ENCODE results near the gene C16orf87. TPM values are rescaled to one million over a fixed set of nuclear protein-coding genes. Genes with fewer than 3 reads are reported as not detected.
A peak's percentile ranks its signal among the peaks of the same experiment; 100 is the strongest.

C16orf87 gene
- total RNA-seq, 1 donor from 2014 or later = 25.0 TPM

DNA sequence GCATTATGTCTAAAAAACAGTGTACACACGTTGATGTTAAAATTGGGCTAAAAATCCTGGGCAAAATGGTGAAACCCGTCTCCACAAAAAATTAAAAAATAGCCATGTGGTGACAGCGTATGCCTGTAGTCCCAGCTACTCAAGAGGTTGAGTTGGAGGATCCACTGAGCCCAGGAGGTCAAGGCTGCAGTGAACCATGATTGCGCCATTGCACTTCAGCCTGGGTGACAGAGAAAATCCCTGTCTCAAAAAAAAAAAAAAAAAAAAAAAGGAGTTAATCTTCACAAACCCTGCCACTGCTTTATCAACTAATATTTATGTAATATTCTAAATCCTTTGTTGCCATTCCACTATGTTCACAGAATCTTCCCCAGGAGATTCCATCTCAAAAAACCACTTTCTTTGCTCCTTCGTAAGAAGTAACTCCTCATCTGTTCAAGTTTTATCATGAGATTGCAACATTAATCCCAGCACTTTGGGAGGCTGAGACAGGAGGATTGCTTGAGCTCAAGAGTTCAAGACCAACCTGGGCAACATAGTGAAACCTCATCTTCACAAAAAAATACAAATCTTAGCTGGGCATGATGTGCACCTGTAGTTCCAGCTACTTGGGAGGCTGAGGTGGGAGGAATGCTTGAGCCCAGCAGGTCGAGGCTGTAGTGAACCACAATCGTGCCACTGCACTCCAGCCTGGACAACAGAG is 1.9 kb upstream of the C16orf87 start:
- H3K9me3 Mint-ChIP-seq (ENCODE audit: unreplicated experiment) = no peaks in the 10 kb centered on the region
- no peak overlapping the region for H3K9ac ChIP-seq (ENCODE audit: low read length)
- DNase-seq (ENCODE audit: low read depth) = no peak
- no peak overlapping the region for H3K4me2 ChIP-seq (ENCODE audit: low read length)
- H3K9me3 ChIP-seq (ENCODE audit: insufficient read depth, low read depth, low read length) = no peaks in the 10 kb centered on the region
- H3K36me3 ChIP-seq (ENCODE audit: insufficient read depth, low read length) = no peaks in the 10 kb centered on the region
- TF ChIP-seq, protein P1, sequence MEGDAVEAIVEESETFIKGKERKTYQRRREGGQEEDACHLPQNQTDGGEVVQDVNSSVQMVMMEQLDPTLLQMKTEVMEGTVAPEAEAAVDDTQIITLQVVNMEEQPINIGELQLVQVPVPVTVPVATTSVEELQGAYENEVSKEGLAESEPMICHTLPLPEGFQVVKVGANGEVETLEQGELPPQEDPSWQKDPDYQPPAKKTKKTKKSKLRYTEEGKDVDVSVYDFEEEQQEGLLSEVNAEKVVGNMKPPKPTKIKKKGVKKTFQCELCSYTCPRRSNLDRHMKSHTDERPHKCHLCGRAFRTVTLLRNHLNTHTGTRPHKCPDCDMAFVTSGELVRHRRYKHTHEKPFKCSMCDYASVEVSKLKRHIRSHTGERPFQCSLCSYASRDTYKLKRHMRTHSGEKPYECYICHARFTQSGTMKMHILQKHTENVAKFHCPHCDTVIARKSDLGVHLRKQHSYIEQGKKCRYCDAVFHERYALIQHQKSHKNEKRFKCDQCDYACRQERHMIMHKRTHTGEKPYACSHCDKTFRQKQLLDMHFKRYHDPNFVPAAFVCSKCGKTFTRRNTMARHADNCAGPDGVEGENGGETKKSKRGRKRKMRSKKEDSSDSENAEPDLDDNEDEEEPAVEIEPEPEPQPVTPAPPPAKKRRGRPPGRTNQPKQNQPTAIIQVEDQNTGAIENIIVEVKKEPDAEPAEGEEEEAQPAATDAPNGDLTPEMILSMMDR (IDR thresholded peaks at IDR 0.05; ENCODE audit: insufficient read depth, low read depth, low read length) = no peak
- TF ChIP-seq EZH2 (IDR thresholded peaks at IDR 0.05; ENCODE audit: insufficient read depth, low read length) = no peak
- no peak overlapping the region for H3K4me3 ChIP-seq (ENCODE audit: insufficient read depth, low read depth, low read length)
- H3K4me3 Mint-ChIP-seq (ENCODE audit: unreplicated experiment) = no peak overlapping the region
- no peak overlapping the region for H3K27ac Mint-ChIP-seq (ENCODE audit: unreplicated experiment)
- no peak for FAIRE-seq
- H3K4me1 ChIP-seq (ENCODE audit: insufficient read depth, low read length) = no peaks in the 10 kb centered on the region
- no peaks in the 10 kb centered on the region for H3K36me3 Mint-ChIP-seq (ENCODE audit: low read depth, unreplicated experiment)
- H2AFZ ChIP-seq (ENCODE audit: low read depth, low read length) = no peak overlapping the region
- H3K27me3 Mint-ChIP-seq (ENCODE audit: low read depth, unreplicated experiment) = no peaks in the 10 kb centered on the region
- H4K20me1 ChIP-seq (ENCODE audit: insufficient read depth, low read length) = no peaks in the 10 kb centered on the region
- H3K4me1 Mint-ChIP-seq (ENCODE audit: low read depth, unreplicated experiment) = peaks cover 3% of the 10 kb centered on the region
- H3K27ac ChIP-seq (ENCODE audit: low read depth, low read length) = no peak overlapping the region
- H3K27me3 ChIP-seq (ENCODE audit: insufficient read depth, low read length) = peaks cover 2% of the 10 kb centered on the region
- peaks cover 30% of the 10 kb centered on the region for H3K79me2 ChIP-seq (ENCODE audit: insufficient read depth, low read length)

DNA sequence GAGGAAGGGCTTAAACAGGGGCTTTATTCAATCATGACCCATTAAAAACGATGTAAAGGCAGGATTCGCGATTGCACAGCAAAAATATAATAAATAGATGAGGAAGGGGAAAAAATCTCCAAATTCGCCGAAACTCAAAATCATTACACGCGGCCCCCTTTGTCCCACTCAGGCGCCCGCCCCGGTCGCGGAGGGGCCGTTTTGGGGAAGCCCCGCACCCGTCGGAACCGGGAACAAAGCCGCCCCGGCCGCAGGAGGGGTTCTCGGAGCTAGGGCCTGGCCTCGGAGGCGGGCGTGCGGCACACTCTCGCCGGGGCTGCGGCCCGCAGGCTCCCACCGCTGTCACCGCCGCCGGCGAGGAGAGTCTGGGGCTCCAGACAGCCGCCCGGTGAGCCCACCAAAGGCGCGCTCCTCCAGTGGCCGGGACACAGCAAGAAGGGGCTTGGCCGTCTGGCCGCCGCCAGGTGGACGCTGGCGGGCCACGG is 521 bp downstream of the C16orf87 start:
- Histone ChIP-seq H3K4me2 (ENCODE audit: low read length) (peak overlapping the region; percentile 92), H3K79me2 (ENCODE audit: insufficient read depth, low read length) (peaks cover 54% of the 10 kb centered on the region), H3K27me3 (ENCODE audit: insufficient read depth, low read length) (peaks cover 2% of the 10 kb centered on the region), H3K27ac (ENCODE audit: low read depth, low read length) (peak overlapping the region; percentile 72), H3K9me3 (ENCODE audit: insufficient read depth, low read depth, low read length) (no peaks in the 10 kb centered on the region), H2AFZ (ENCODE audit: low read depth, low read length) (peak overlapping the region; percentile 62), H3K4me1 (ENCODE audit: insufficient read depth, low read length) (peaks cover 8% of the 10 kb centered on the region), H3K4me3 (ENCODE audit: insufficient read depth, low read depth, low read length) (peak overlapping the region; percentile 92), H3K9ac (ENCODE audit: low read length) (peak overlapping the region; percentile 93), H4K20me1 (ENCODE audit: insufficient read depth, low read length) (peaks cover 5% of the 10 kb centered on the region), H3K36me3 (ENCODE audit: insufficient read depth, low read length) (no peaks in the 10 kb centered on the region)
- DNase-seq (ENCODE audit: low read depth) = no peak
- H3K4me1 Mint-ChIP-seq (ENCODE audit: low read depth, unreplicated experiment) = peaks cover 11% of the 10 kb centered on the region
- H3K36me3 Mint-ChIP-seq (ENCODE audit: low read depth, unreplicated experiment) = no peaks in the 10 kb centered on the region
- FAIRE-seq = no peak
- peak overlapping the region; percentile 97 for H3K4me3 Mint-ChIP-seq (ENCODE audit: unreplicated experiment)
- H3K27ac Mint-ChIP-seq (ENCODE audit: unreplicated experiment) = peak overlapping the region; percentile 93
- no peaks in the 10 kb centered on the region for H3K27me3 Mint-ChIP-seq (ENCODE audit: low read depth, unreplicated experiment)
- no peak for TF ChIP-seq EZH2 (IDR thresholded peaks at IDR 0.05; ENCODE audit: insufficient read depth, low read length)
- TF ChIP-seq, protein P1 (IDR thresholded peaks at IDR 0.05; ENCODE audit: insufficient read depth, low read depth, low read length) = no peak
- H3K9me3 Mint-ChIP-seq (ENCODE audit: unreplicated experiment) = no peaks in the 10 kb centered on the region

DNA sequence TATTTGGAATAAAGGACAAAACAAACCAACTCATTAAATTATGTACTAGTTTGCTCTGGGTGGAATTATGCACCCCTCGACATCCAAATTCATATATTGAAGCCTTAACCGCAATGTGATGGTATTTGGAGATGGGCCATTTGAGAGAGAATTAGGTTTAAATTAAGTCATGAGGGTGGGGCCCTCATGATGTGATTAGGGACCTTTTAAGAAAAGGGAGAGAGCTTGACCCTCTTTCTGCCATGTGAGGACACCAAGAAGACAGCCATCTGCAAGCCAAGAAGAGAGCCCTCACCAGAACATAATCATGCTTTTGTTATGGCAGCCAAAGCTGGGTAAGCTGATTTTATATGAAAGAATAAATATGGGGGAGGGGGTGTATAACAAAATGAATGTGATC is 2.0 kb downstream of the C16orf87 start:
- no peak overlapping the region for H3K27ac ChIP-seq (ENCODE audit: low read depth, low read length)
- H3K79me2 ChIP-seq (ENCODE audit: insufficient read depth, low read length) = peaks cover 68% of the 10 kb centered on the region
- H3K4me1 Mint-ChIP-seq (ENCODE audit: low read depth, unreplicated experiment) = peaks cover 11% of the 10 kb centered on the region
- H3K9me3 ChIP-seq (ENCODE audit: insufficient read depth, low read depth, low read length) = no peaks in the 10 kb centered on the region
- H3K27me3 ChIP-seq (ENCODE audit: insufficient read depth, low read length) = no peaks in the 10 kb centered on the region
- no peaks in the 10 kb centered on the region for H3K9me3 Mint-ChIP-seq (ENCODE audit: unreplicated experiment)
- H3K4me3 ChIP-seq (ENCODE audit: insufficient read depth, low read depth, low read length) = peak overlapping the region; percentile 92
- no peak overlapping the region for H3K9ac ChIP-seq (ENCODE audit: low read length)
- peak overlapping the region; percentile 93 for H3K27ac Mint-ChIP-seq (ENCODE audit: unreplicated experiment)
- no peak for FAIRE-seq
- H3K27me3 Mint-ChIP-seq (ENCODE audit: low read depth, unreplicated experiment) = no peaks in the 10 kb centered on the region
- H4K20me1 ChIP-seq (ENCODE audit: insufficient read depth, low read length) = peaks cover 5% of the 10 kb centered on the region
- H2AFZ ChIP-seq (ENCODE audit: low read depth, low read length) = no peak overlapping the region
- TF ChIP-seq, protein P1 (IDR thresholded peaks at IDR 0.05; ENCODE audit: insufficient read depth, low read depth, low read length) = no peak
- TF ChIP-seq EZH2 (IDR thresholded peaks at IDR 0.05; ENCODE audit: insufficient read depth, low read length) = no peak
- no peaks in the 10 kb centered on the region for H3K36me3 ChIP-seq (ENCODE audit: insufficient read depth, low read length)
- H3K36me3 Mint-ChIP-seq (ENCODE audit: low read depth, unreplicated experiment) = no peaks in the 10 kb centered on the region
- peak overlapping the region; percentile 97 for H3K4me3 Mint-ChIP-seq (ENCODE audit: unreplicated experiment)
- no peak for DNase-seq (ENCODE audit: low read depth)
- peak overlapping the region; percentile 92 for H3K4me2 ChIP-seq (ENCODE audit: low read length)
- H3K4me1 ChIP-seq (ENCODE audit: insufficient read depth, low read length) = peaks cover 8% of the 10 kb centered on the region

Data from astrocyte (in vitro differentiated cells and primary cell).